GM21723 (cell line): ENCODE data around the gene RAPGEF5.

ENCODE experiments used
- ATAC-seq: cut with Tn5 transposase; IDR thresholded peaks from one replicate; pipeline ENCODE4 v1.9.1; 2021; ENCODE audit warnings: mild to moderate bottlenecking, moderate library complexity; ENCODE audit not compliant: unreplicated experiment

Gene RAPGEF5

GRCh38 chr7:22229148-22229547, 127.8 kb downstream of the RAPGEF5 start:
- no peak for ATAC-seq

- no peak for ATAC-seq
Observed at GRCh38 chr7:22223807-22224206, 133.1 kb downstream of the RAPGEF5 start.

GRCh38 chr7:22220941-22221340, 136.0 kb downstream of the RAPGEF5 start:
- no peak for ATAC-seq

- no peak for ATAC-seq
Observed at GRCh38 chr7:22219739-22220493, 137.0 kb downstream of the RAPGEF5 start.

GRCh38 chr7:22219036-22219435, 137.9 kb downstream of the RAPGEF5 start:
- ATAC-seq: no peak

- no peak for ATAC-seq
Observed at GRCh38 chr7:22216832-22217475, 140.0 kb downstream of the RAPGEF5 start.

GRCh38 chr7:22216309-22216708, 140.6 kb downstream of the RAPGEF5 start:
- no peak for ATAC-seq

- ATAC-seq: no peak
Observed at GRCh38 chr7:22214000-22214399, 143.0 kb downstream of the RAPGEF5 start.

- ATAC-seq: no peak
Observed at GRCh38 chr7:22213081-22213480, 143.9 kb downstream of the RAPGEF5 start.

GRCh38 chr7:22210967-22211366, 146.0 kb downstream of the RAPGEF5 start:
- no peak for ATAC-seq

- no peak for ATAC-seq
Observed at GRCh38 chr7:22210355-22210754, 146.6 kb downstream of the RAPGEF5 start.

GRCh38 chr7:22208799-22209198, 148.2 kb downstream of the RAPGEF5 start:
- no peak for ATAC-seq

- no peak for ATAC-seq
Observed at GRCh38 chr7:22207724-22208225, 149.2 kb downstream of the RAPGEF5 start.

- no peak for ATAC-seq
Observed at GRCh38 chr7:22205631-22206030, 151.3 kb downstream of the RAPGEF5 start.

GRCh38 chr7:22204312-22204711, 152.6 kb downstream of the RAPGEF5 start:
- ATAC-seq: no peak

- no peak for ATAC-seq
Observed at GRCh38 chr7:22202141-22202540, 154.8 kb downstream of the RAPGEF5 start.

- no peak for ATAC-seq
Observed at GRCh38 chr7:22201186-22201880, 155.6 kb downstream of the RAPGEF5 start.

GRCh38 chr7:22200777-22201176, 156.2 kb downstream of the RAPGEF5 start:
- ATAC-seq: no peak

- ATAC-seq: no peak
Observed at GRCh38 chr7:22200238-22200637, 156.7 kb downstream of the RAPGEF5 start.

GRCh38 chr7:22197376-22197775, 159.6 kb downstream of the RAPGEF5 start:
- ATAC-seq: no peak

GRCh38 chr7:22196429-22196828, 160.5 kb downstream of the RAPGEF5 start:
- no peak for ATAC-seq
